DOHH2 (cell line): ENCODE measurements around the gene SUMF1.

Experiments used
- CTCF ChIP-seq: fragments of 200-600 bp; sonication (generic); IDR thresholded peaks from one replicate; pipeline ENCODE4 v1.5.1; 2014; ENCODE audit warnings: antibody characterized with exemption, mild to moderate bottlenecking, low read depth, low read length; ENCODE audit not compliant: poor library complexity, severe bottlenecking
- EZH2phosphoT487 ChIP-seq: fragments of 200-600 bp; sonication (generic); IDR thresholded peaks from 2 replicates; pipeline ENCODE4 v1.6.1; 2017; ENCODE audit warnings: borderline replicate concordance, mild to moderate bottlenecking, antibody characterized with exemption, low read length, moderate library complexity, mixed read lengths

- TF ChIP-seq CTCF (no peak), EZH2phosphoT487 (no peak)
Observed at GRCh38 chr3:4476496-4476895, 9.4 kb upstream of the SUMF1 start.
